SK-N-SH treated with all-trans-retinoic acid at 6 μM for 48 hours (cell line): ENCODE data around the gene SMARCC1.

Experiments
- ATAC-seq: fragments of 200-7000 bp; cut with Tn5 transposase; 3 replicates; pipeline ENCODE4 v1.9.1; 2020; ENCODE audit warnings: mild to moderate bottlenecking, moderate library complexity
- ARNTL ChIP-seq: fragments of 450-650 bp; formaldehyde crosslinking; IDR thresholded peaks from 2 replicates; pipeline ENCODE4 v1.5.0; 2020; ENCODE audit warnings: low read depth, mild to moderate bottlenecking, moderate library complexity, borderline replicate concordance
- CSDC2 ChIP-seq: fragments of 250-450 bp; sonication (Bioruptor Pico); IDR thresholded peaks from 2 replicates; pipeline ENCODE4 v1.5.0; 2020; ENCODE audit warnings: mild to moderate bottlenecking, moderate library complexity
- ESRRG ChIP-seq: fragments of 250-450 bp; sonication (Bioruptor Pico); IDR thresholded peaks from 2 replicates; pipeline ENCODE4 v1.6.1; 2021; ENCODE audit warnings: mild to moderate bottlenecking
- GLIS3 ChIP-seq: fragments of 250-450 bp; sonication (Bioruptor Pico); IDR thresholded peaks from 2 replicates; pipeline ENCODE4 v1.5.0; 2020; ENCODE audit warnings: mild to moderate bottlenecking, moderate library complexity
- ISL1 ChIP-seq: fragments of 250-450 bp; sonication (Bioruptor Pico); IDR thresholded peaks from 2 replicates; pipeline ENCODE4 v2.1.2; 2022; ENCODE audit warnings: mild to moderate bottlenecking, moderate library complexity
- OSR1 ChIP-seq: fragments of 250-450 bp; sonication (Bioruptor Pico); IDR thresholded peaks from 2 replicates; pipeline ENCODE4 v1.8.0; 2022; ENCODE audit warnings: moderate library complexity, mild to moderate bottlenecking, inconsistent platforms
- PPARA ChIP-seq: fragments of 250-450 bp; sonication (Bioruptor Pico); IDR thresholded peaks from 2 replicates; pipeline ENCODE4 v1.5.0; 2020; ENCODE audit warnings: mild to moderate bottlenecking, borderline replicate concordance
- RARB ChIP-seq: fragments of 250-450 bp; sonication (Bioruptor Pico); IDR thresholded peaks from 2 replicates; pipeline ENCODE4 v1.8.0; 2021; ENCODE audit warnings: mild to moderate bottlenecking, moderate library complexity
- SNAI2 ChIP-seq: fragments of 250-450 bp; sonication (Bioruptor Pico); IDR thresholded peaks from 2 replicates; pipeline ENCODE4 v1.5.0; 2020; ENCODE audit warnings: mild to moderate bottlenecking, moderate library complexity
- TCF4 ChIP-seq: fragments of 250-450 bp; sonication (Bioruptor Pico); IDR thresholded peaks from 2 replicates; pipeline ENCODE4 v1.8.0; 2021; ENCODE audit warnings: mild to moderate bottlenecking, moderate library complexity, borderline replicate concordance
- TOX ChIP-seq: fragments of 250-450 bp; sonication (Bioruptor Pico); IDR thresholded peaks from 2 replicates; pipeline ENCODE4 v1.8.0; 2021; ENCODE audit warnings: mild to moderate bottlenecking, moderate library complexity, borderline replicate concordance
- ZC3H10 ChIP-seq: fragments of 250-450 bp; sonication (Bioruptor Pico); IDR thresholded peaks from 2 replicates; pipeline ENCODE4 v1.5.1; 2021; ENCODE audit warnings: mild to moderate bottlenecking, moderate library complexity
- ZFP30 ChIP-seq: fragments of 450-650 bp; formaldehyde crosslinking; IDR thresholded peaks from 2 replicates; pipeline ENCODE4 v1.5.0; 2022; ENCODE audit warnings: mild to moderate bottlenecking, moderate library complexity
- ZNF565 ChIP-seq: fragments of 450-650 bp; formaldehyde crosslinking; conservative IDR thresholded peaks from 2 replicates; pipeline ENCODE4 v1.5.0; 2020; ENCODE audit warnings: low read depth, mild to moderate bottlenecking, moderate library complexity
- ZNF70 ChIP-seq: fragments of 450-650 bp; formaldehyde crosslinking; IDR thresholded peaks from 2 replicates; pipeline ENCODE4 v1.5.0; 2020; ENCODE audit warnings: mild to moderate bottlenecking, moderate library complexity
- ZNF8 ChIP-seq: fragments of 450-650 bp; formaldehyde crosslinking; IDR thresholded peaks from 2 replicates; pipeline ENCODE4 v1.5.0; 2020; ENCODE audit warnings: mild to moderate bottlenecking, moderate library complexity
- TF ChIP-seq, protein P1 (sequence below): fragments of 250-450 bp; sonication (Bioruptor Pico); IDR thresholded peaks from 2 replicates; pipeline ENCODE4 v1.8.0; 2020; ENCODE audit warnings: mild to moderate bottlenecking, moderate library complexity, borderline replicate concordance
- TF ChIP-seq, protein P2 (sequence below): fragments of 250-450 bp; sonication (Bioruptor Pico); IDR thresholded peaks from 2 replicates; pipeline ENCODE4 v1.5.1; 2021; ENCODE audit warnings: mild to moderate bottlenecking, moderate library complexity
- TF ChIP-seq, protein P3 (sequence below): fragments of 250-450 bp; sonication (Bioruptor Pico); IDR thresholded peaks from 2 replicates; pipeline ENCODE4 v1.8.0; 2021; ENCODE audit warnings: low read depth, mild to moderate bottlenecking, moderate library complexity, borderline replicate concordance
- TF ChIP-seq, protein P4 (sequence below): fragments of 250-450 bp; sonication (Bioruptor Pico); IDR thresholded peaks from 2 replicates; pipeline ENCODE4 v1.5.1; 2020; ENCODE audit warnings: low read depth, mild to moderate bottlenecking, moderate library complexity
- TF ChIP-seq, protein P5 (sequence below): fragments of 250-450 bp; sonication (Bioruptor Pico); IDR thresholded peaks from 2 replicates; pipeline ENCODE4 v1.5.0; 2020; ENCODE audit warnings: mild to moderate bottlenecking, moderate library complexity

Gene SMARCC1

DNA sequence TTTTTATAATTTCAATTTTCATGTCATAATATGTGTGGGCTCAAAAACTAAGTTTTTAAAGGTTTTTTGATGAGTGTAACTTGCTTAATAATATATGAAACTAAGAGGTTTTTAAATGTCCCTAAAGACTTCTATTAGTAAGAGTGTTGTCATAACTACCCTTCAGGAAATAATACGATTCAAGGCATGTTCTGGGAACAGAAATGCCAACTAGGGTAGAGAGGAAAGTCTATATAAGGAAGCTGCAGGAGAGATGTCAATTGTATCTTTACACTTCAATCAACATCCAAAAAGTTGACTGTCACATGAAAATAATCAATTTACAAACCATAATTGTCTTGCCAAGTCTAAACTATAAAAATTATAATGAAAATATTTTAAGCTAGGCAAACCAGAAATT, 76.3 kb downstream of the SMARCC1 start:
- TF ChIP-seq SNAI2 (CRISPR knock-in tag) (no peak), ZC3H10 (CRISPR knock-in tag) (no peak), TOX (CRISPR knock-in tag) (no peak), RARB (no peak), CSDC2 (CRISPR knock-in tag) (no peak), ZFP30 (CRISPR knock-in tag) (no peak)
- TF ChIP-seq, protein P1, sequence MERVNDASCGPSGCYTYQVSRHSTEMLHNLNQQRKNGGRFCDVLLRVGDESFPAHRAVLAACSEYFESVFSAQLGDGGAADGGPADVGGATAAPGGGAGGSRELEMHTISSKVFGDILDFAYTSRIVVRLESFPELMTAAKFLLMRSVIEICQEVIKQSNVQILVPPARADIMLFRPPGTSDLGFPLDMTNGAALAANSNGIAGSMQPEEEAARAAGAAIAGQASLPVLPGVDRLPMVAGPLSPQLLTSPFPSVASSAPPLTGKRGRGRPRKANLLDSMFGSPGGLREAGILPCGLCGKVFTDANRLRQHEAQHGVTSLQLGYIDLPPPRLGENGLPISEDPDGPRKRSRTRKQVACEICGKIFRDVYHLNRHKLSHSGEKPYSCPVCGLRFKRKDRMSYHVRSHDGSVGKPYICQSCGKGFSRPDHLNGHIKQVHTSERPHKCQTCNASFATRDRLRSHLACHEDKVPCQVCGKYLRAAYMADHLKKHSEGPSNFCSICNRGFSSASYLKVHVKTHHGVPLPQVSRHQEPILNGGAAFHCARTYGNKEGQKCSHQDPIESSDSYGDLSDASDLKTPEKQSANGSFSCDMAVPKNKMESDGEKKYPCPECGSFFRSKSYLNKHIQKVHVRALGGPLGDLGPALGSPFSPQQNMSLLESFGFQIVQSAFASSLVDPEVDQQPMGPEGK (CRISPR knock-in tag), result no peak
- TF ChIP-seq, protein P2, sequence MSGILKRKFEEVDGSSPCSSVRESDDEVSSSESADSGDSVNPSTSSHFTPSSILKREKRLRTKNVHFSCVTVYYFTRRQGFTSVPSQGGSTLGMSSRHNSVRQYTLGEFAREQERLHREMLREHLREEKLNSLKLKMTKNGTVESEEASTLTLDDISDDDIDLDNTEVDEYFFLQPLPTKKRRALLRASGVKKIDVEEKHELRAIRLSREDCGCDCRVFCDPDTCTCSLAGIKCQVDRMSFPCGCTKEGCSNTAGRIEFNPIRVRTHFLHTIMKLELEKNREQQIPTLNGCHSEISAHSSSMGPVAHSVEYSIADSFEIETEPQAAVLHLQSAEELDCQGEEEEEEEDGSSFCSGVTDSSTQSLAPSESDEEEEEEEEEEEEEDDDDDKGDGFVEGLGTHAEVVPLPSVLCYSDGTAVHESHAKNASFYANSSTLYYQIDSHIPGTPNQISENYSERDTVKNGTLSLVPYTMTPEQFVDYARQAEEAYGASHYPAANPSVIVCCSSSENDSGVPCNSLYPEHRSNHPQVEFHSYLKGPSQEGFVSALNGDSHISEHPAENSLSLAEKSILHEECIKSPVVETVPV (CRISPR knock-in tag), result no peak
- TF ChIP-seq, protein P3, sequence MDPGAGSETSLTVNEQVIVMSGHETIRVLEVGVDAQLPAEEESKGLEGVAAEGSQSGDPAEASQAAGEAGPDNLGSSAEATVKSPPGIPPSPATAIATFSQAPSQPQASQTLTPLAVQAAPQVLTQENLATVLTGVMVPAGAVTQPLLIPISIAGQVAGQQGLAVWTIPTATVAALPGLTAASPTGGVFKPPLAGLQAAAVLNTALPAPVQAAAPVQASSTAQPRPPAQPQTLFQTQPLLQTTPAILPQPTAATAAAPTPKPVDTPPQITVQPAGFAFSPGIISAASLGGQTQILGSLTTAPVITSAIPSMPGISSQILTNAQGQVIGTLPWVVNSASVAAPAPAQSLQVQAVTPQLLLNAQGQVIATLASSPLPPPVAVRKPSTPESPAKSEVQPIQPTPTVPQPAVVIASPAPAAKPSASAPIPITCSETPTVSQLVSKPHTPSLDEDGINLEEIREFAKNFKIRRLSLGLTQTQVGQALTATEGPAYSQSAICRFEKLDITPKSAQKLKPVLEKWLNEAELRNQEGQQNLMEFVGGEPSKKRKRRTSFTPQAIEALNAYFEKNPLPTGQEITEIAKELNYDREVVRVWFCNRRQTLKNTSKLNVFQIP (CRISPR knock-in tag), result no peak
- no peak for ATAC-seq

DNA sequence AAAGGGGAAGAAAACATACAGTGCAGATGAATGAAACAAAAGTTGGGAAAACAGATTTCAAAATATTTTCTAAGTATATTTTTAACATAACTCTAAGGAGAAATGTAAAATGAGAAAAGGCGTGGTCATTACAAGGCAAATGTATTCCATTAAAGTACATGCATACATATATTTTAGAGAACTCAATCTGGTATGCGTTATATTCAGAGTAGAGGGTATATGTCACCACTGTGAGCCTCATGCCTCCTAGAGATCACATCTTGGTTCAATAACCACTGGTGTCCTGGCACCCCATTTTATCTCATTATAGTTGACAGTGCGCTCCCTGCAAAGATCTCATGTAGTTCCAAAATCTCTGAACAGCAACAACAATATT, 77.5 kb downstream of the SMARCC1 start:
- no peak for TF ChIP-seq ZNF70 (CRISPR knock-in tag)
- TF ChIP-seq CSDC2 (CRISPR knock-in tag), result no peak
- TF ChIP-seq, protein P2 (CRISPR knock-in tag), result no peak
- TF ChIP-seq ARNTL (CRISPR knock-in tag), result no peak
- TF ChIP-seq, protein P4, sequence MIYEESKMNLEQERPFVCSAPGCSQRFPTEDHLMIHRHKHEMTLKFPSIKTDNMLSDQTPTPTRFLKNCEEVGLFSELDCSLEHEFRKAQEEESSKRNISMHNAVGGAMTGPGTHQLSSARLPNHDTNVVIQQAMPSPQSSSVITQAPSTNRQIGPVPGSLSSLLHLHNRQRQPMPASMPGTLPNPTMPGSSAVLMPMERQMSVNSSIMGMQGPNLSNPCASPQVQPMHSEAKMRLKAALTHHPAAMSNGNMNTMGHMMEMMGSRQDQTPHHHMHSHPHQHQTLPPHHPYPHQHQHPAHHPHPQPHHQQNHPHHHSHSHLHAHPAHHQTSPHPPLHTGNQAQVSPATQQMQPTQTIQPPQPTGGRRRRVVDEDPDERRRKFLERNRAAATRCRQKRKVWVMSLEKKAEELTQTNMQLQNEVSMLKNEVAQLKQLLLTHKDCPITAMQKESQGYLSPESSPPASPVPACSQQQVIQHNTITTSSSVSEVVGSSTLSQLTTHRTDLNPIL (CRISPR knock-in tag), result no peak
- no peak for TF ChIP-seq TOX (CRISPR knock-in tag)
- no peak for TF ChIP-seq TCF4
- no peak for TF ChIP-seq OSR1 (CRISPR knock-in tag)
- TF ChIP-seq, protein P5, sequence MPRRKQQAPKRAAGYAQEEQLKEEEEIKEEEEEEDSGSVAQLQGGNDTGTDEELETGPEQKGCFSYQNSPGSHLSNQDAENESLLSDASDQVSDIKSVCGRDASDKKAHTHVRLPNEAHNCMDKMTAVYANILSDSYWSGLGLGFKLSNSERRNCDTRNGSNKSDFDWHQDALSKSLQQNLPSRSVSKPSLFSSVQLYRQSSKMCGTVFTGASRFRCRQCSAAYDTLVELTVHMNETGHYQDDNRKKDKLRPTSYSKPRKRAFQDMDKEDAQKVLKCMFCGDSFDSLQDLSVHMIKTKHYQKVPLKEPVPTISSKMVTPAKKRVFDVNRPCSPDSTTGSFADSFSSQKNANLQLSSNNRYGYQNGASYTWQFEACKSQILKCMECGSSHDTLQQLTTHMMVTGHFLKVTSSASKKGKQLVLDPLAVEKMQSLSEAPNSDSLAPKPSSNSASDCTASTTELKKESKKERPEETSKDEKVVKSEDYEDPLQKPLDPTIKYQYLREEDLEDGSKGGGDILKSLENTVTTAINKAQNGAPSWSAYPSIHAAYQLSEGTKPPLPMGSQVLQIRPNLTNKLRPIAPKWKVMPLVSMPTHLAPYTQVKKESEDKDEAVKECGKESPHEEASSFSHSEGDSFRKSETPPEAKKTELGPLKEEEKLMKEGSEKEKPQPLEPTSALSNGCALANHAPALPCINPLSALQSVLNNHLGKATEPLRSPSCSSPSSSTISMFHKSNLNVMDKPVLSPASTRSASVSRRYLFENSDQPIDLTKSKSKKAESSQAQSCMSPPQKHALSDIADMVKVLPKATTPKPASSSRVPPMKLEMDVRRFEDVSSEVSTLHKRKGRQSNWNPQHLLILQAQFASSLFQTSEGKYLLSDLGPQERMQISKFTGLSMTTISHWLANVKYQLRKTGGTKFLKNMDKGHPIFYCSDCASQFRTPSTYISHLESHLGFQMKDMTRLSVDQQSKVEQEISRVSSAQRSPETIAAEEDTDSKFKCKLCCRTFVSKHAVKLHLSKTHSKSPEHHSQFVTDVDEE, result no peak
- TF ChIP-seq, protein P1 (CRISPR knock-in tag), result no peak
- TF ChIP-seq GLIS3 (CRISPR knock-in tag), result no peak
- TF ChIP-seq ESRRG, result no peak
- ATAC-seq, result no peak

DNA sequence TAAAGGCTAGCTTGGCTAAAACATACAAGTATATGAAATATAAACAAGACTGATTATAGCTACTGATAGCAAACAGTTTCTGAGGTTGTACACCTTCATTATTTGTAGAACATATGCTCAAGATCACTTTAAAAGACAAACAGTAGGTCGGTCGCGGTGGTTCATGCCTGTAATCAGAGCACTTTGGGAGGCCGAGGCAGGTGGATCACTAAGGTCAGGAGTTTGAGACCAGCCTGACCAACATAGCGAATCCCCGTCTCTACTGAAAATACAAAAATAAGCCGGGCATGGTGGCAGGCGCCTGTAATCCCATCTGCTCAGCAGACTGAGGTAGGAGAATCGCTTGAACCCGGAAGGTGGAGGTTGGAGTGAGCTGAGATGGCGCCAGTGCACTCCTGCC, 80.3 kb downstream of the SMARCC1 start:
- no peak for ATAC-seq
- TF ChIP-seq, protein P5, result no peak
- no peak for TF ChIP-seq ZNF70 (CRISPR knock-in tag)
- no peak for TF ChIP-seq PPARA (CRISPR knock-in tag)
- TF ChIP-seq ISL1 (CRISPR knock-in tag), result no peak
- no peak for TF ChIP-seq ZNF565
- no peak for TF ChIP-seq ARNTL (CRISPR knock-in tag)
- no peak for TF ChIP-seq ZNF8
- TF ChIP-seq, protein P2 (CRISPR knock-in tag), result no peak
- no peak for TF ChIP-seq ZC3H10 (CRISPR knock-in tag)
